GM18508 (cell line): ENCODE data around the gene LIPT2.

Experiments
- ATAC-seq: cut with Tn5 transposase; IDR thresholded peaks from one replicate; pipeline ENCODE4 v1.9.1; 2021; ENCODE audit warnings: moderate number of reproducible peaks; ENCODE audit not compliant: insufficient read depth, unreplicated experiment

The LIPT2 gene

GRCh38 chr11:74442636-74443035 lies 50.9 kb downstream of the LIPT2 start:
- ATAC-seq, result no peak
